Measurements from ENCODE around the gene TICAM1. TPM values are rescaled to one million over a fixed set of nuclear protein-coding genes. Genes with fewer than 3 reads are reported as not detected.
"Not testable (repeated sequence)": the region's sequence is repeated elsewhere in the genome, so short reads cannot be mapped to it uniquely, and the experiment has no call there.

TICAM1 gene
- total and polyA plus RNA-seq, 2 experiments from 2014 or later: 0.32 to 0.38 TPM

DNA sequence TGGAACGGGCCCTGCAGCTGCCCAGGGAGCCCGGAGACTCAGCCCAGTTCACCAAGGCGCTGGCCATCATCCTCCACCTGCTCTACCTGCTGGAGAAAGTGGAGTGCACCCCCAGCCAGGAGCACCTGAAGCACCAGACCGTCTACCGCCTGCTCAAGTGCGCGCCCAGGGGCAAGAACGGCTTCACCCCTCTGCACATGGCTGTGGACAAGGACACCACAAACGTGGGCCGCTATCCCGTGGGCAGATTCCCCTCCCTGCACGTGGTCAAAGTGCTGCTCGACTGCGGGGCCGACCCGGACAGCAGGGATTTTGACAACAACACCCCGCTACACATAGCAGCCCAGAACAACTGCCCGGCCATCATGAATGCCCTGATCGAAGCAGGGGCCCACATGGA is 38.2 kb downstream of the TICAM1 start:
- not testable (repeated sequence) for DNase-seq (ENCODE audit: low spot score); H3F3A ChIP-seq (replicated peaks; ENCODE audit: low read depth); H3K9me2 ChIP-seq (ENCODE audit: insufficient read depth); H2AFZ ChIP-seq; H3K36me3 ChIP-seq (ENCODE audit: insufficient read depth); H3K27ac Mint-ChIP-seq; H3K4me1 Mint-ChIP-seq; ATAC-seq; H3K27ac ChIP-seq (ENCODE audit: low read depth); H3K4me3 ChIP-seq; H4K20me1 ChIP-seq (replicated peaks; ENCODE audit: insufficient read depth); H3K4me1 ChIP-seq (ENCODE audit: insufficient read depth); H3K27me3 ChIP-seq (ENCODE audit: insufficient read depth); H3K9me3 Mint-ChIP-seq
- H3K4me3 Mint-ChIP-seq: peak overlapping the region; percentile 85
- peaks cover 16% of the 10 kb centered on the region for H3K27me3 Mint-ChIP-seq (ENCODE audit: insufficient read depth, low read depth, poor library complexity)
- Histone ChIP-seq H3K4me2 (peak overlapping the region; percentile 88; the same call in 1 of the 2 replicates), H3K79me2 (replicated peaks; ENCODE audit: insufficient read depth) (peaks cover 35% of the 10 kb centered on the region)
- H3K36me3 Mint-ChIP-seq (ENCODE audit: low read depth): peaks cover 57% of the 10 kb centered on the region

DNA sequence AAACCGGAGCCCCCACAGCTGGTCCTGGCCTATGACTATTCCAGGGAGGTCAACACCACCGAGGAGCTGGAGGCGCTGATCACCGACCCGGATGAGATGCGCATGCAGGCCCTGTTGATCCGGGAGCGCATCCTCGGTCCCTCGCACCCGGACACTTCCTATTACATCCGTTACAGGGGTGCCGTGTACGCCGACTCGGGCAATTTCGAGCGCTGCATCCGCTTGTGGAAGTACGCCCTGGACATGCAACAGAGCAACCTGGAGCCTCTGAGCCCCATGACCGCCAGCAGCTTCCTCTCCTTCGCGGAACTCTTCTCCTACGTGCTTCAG is 38.7 kb downstream of the TICAM1 start:
- H3K27ac Mint-ChIP-seq; H3K9me3 Mint-ChIP-seq; ATAC-seq; H3K4me1 Mint-ChIP-seq; H3K9me2 ChIP-seq (ENCODE audit: insufficient read depth); H3K27ac ChIP-seq (ENCODE audit: low read depth); H3K27me3 ChIP-seq (ENCODE audit: insufficient read depth); H3K36me3 ChIP-seq (ENCODE audit: insufficient read depth); H4K20me1 ChIP-seq (replicated peaks; ENCODE audit: insufficient read depth); DNase-seq (ENCODE audit: low spot score); H3F3A ChIP-seq (replicated peaks; ENCODE audit: low read depth); H2AFZ ChIP-seq; H3K4me1 ChIP-seq (ENCODE audit: insufficient read depth): not testable (repeated sequence)
- H3K79me2 ChIP-seq (replicated peaks; ENCODE audit: insufficient read depth): peaks cover 35% of the 10 kb centered on the region
- Mint-ChIP-seq H3K36me3 (ENCODE audit: low read depth) (peaks cover 54% of the 10 kb centered on the region), H3K27me3 (ENCODE audit: insufficient read depth, low read depth, poor library complexity) (peaks cover 13% of the 10 kb centered on the region), H3K4me3 (peak overlapping the region; percentile 85)
- H3K4me2 ChIP-seq: peak overlapping the region; percentile 88
- H3K4me3 ChIP-seq: peak overlapping the region; percentile 67

DNA sequence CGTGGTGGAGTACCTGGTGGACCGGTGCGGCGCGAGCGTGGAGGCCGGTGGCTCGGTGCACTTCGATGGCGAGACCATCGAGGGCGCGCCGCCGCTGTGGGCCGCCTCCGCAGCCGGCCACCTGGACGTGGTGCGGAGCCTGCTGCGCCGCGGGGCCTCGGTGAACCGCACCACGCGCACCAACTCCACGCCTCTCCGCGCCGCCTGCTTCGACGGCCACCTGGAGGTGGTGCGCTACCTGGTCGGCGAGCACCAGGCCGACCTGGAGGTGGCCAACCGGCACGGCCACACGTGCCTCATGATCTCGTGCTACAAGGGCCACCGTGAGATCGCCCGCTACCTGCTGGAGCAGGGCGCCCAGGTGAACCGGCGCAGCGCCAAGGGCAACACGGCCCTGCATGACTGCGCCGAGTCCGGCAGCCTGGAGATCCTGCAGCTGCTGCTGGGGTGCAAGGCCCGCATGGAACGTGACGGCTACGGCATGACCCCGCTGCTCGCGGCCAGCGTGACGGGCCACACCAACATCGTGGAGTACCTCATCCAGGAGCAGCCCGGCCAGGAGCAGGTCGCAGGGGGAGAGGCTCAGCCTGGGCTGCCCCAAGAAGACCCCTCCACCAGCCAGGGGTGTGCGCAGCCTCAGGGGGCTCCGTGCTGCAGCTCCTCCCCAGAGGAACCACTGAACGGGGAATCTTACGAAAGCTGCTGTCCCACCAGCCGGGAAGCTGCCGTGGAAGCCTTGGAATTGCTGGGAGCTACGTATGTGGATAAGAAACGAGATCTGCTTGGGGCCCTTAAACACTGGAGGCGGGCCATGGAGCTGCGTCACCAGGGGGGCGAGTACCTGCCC is 39.3 kb downstream of the TICAM1 start:
- H3K4me3 Mint-ChIP-seq: peak overlapping the region; percentile 85
- ATAC-seq: peak; percentile 1; the same call in 1 of the 3 replicates
- not testable (repeated sequence) for DNase-seq (ENCODE audit: low spot score); H3K4me1 Mint-ChIP-seq; H2AFZ ChIP-seq; H3K9me2 ChIP-seq (ENCODE audit: insufficient read depth); H3K4me1 ChIP-seq (ENCODE audit: insufficient read depth); H3K36me3 ChIP-seq (ENCODE audit: insufficient read depth); H4K20me1 ChIP-seq (replicated peaks; ENCODE audit: insufficient read depth); H3K27me3 ChIP-seq (ENCODE audit: insufficient read depth); H3K9me3 Mint-ChIP-seq; H3K27ac ChIP-seq (ENCODE audit: low read depth); H3F3A ChIP-seq (replicated peaks; ENCODE audit: low read depth)
- peaks cover 49% of the 10 kb centered on the region for H3K36me3 Mint-ChIP-seq (ENCODE audit: low read depth)
- peaks cover 13% of the 10 kb centered on the region for H3K27me3 Mint-ChIP-seq (ENCODE audit: insufficient read depth, low read depth, poor library complexity)
- peak overlapping the region; percentile 67 for H3K4me3 ChIP-seq
- peak overlapping the region; percentile 88 for H3K4me2 ChIP-seq
- peak overlapping the region; percentile 81; the same call in 1 of the 2 replicates for H3K27ac Mint-ChIP-seq
- H3K79me2 ChIP-seq (replicated peaks; ENCODE audit: insufficient read depth): peaks cover 35% of the 10 kb centered on the region

DNA sequence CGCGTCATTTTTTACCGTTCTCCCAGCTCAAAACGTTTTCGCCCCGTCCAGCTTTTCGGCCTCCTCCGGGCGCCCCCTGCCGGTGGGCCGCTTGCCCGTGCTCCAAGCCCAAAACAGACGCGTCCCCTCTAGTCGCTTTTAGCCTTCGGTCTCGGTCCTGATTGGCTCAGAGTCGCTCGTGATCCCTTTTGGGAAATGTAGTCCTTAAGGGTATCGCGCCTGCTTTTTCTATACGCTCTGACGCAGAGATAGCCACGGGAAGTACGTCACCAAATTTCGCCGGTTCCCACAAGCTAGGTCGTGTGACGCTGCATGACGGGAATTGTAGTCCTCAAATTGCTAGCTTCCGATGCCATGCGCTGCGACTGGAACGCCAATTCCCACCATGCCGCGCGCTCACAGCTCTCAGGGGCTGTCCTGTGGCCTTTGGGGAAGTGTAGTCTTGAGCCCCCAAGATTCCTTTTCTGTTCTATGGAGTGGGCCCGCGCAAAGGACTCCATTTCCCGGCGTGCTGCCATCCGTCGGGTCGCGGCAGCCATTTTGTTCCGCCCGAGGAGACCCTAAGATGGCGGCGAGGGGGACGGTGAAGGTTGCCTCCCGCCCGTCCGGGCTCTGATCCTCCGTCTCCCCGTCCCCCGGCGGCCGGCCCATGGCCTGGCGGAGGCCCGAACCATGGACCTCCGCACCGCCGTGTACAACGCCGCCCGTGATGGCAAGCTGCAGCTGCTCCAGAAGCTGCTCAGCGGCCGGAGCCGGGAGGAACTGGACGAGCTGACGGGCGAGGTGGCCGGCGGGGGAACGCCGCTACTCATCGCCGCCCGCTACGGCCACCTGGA is 40.1 kb downstream of the TICAM1 start, which contains the start of gene FEM1A:
TSS of gene FEM1A (plus strand) at position 552 of the 836 bp plus-strand sequence. CDS start at position 673, 121 bp downstream.
- peaks cover 3% of the 10 kb centered on the region; the same call in 1 of the 2 replicates for H3K4me1 ChIP-seq (ENCODE audit: insufficient read depth)
- H3K27ac Mint-ChIP-seq: peak within 1 kb of the TSS; percentile 92
- H3K36me3 Mint-ChIP-seq (ENCODE audit: low read depth): peaks cover 42% of the 10 kb centered on the region
- TF ChIP-seq EZH2 (IDR thresholded peaks at IDR 0.05; ENCODE audit: low read depth, unreplicated experiment): no peak
- TF ChIP-seq, protein P1, sequence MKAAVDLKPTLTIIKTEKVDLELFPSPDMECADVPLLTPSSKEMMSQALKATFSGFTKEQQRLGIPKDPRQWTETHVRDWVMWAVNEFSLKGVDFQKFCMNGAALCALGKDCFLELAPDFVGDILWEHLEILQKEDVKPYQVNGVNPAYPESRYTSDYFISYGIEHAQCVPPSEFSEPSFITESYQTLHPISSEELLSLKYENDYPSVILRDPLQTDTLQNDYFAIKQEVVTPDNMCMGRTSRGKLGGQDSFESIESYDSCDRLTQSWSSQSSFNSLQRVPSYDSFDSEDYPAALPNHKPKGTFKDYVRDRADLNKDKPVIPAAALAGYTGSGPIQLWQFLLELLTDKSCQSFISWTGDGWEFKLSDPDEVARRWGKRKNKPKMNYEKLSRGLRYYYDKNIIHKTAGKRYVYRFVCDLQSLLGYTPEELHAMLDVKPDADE (IDR thresholded peaks at IDR 0.05): peak; percentile 100
- TF ChIP-seq, protein P2, sequence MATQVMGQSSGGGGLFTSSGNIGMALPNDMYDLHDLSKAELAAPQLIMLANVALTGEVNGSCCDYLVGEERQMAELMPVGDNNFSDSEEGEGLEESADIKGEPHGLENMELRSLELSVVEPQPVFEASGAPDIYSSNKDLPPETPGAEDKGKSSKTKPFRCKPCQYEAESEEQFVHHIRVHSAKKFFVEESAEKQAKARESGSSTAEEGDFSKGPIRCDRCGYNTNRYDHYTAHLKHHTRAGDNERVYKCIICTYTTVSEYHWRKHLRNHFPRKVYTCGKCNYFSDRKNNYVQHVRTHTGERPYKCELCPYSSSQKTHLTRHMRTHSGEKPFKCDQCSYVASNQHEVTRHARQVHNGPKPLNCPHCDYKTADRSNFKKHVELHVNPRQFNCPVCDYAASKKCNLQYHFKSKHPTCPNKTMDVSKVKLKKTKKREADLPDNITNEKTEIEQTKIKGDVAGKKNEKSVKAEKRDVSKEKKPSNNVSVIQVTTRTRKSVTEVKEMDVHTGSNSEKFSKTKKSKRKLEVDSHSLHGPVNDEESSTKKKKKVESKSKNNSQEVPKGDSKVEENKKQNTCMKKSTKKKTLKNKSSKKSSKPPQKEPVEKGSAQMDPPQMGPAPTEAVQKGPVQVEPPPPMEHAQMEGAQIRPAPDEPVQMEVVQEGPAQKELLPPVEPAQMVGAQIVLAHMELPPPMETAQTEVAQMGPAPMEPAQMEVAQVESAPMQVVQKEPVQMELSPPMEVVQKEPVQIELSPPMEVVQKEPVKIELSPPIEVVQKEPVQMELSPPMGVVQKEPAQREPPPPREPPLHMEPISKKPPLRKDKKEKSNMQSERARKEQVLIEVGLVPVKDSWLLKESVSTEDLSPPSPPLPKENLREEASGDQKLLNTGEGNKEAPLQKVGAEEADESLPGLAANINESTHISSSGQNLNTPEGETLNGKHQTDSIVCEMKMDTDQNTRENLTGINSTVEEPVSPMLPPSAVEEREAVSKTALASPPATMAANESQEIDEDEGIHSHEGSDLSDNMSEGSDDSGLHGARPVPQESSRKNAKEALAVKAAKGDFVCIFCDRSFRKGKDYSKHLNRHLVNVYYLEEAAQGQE (IDR thresholded peaks at IDR 0.05; ENCODE audit: unreplicated experiment): no peak
- TF ChIP-seq STAT1 (IDR thresholded peaks at IDR 0.05; ENCODE audit: unreplicated experiment): no peak
- TF ChIP-seq ZNF331 (CRISPR knock-in tag; IDR thresholded peaks at IDR 0.05; ENCODE audit: low read depth): no peak; the same call in 1 of the 2 replicates
- no peak for TF ChIP-seq NANOG (IDR thresholded peaks at IDR 0.05; ENCODE audit: borderline replicate concordance)
- TF ChIP-seq ZNF114 (CRISPR knock-in tag; IDR thresholded peaks at IDR 0.05): peak; percentile 97; the same call in 1 of the 2 replicates

More for the DNA sequence above, 40.1 kb downstream of the TICAM1 start, which contains the start of gene FEM1A:
- H3K79me2 ChIP-seq (replicated peaks; ENCODE audit: insufficient read depth): peaks cover 35% of the 10 kb centered on the region
- H3K27ac ChIP-seq (ENCODE audit: low read depth): no peak within 1 kb of the TSS
- H3F3A ChIP-seq (replicated peaks; ENCODE audit: low read depth): no peaks in the 10 kb centered on the region
- H3K27me3 Mint-ChIP-seq (ENCODE audit: insufficient read depth, low read depth, poor library complexity): peaks cover 13% of the 10 kb centered on the region
- peaks cover 7% of the 10 kb centered on the region; the same call in 2 of the 3 replicates for H3K4me1 Mint-ChIP-seq
- H4K20me1 ChIP-seq (replicated peaks; ENCODE audit: insufficient read depth): no peaks in the 10 kb centered on the region
- peak within 1 kb of the TSS; percentile 88 for H3K4me2 ChIP-seq
- H3K27me3 ChIP-seq (ENCODE audit: insufficient read depth): no peaks in the 10 kb centered on the region
- peak within 1 kb of the TSS; percentile 85 for H3K4me3 Mint-ChIP-seq
- no peak within 1 kb of the TSS for H2AFZ ChIP-seq
- ATAC-seq (peak; percentile 98), DNase-seq (ENCODE audit: low spot score) (peak; percentile 100)
- no peaks in the 10 kb centered on the region for H3K9me2 ChIP-seq (ENCODE audit: insufficient read depth)
- no peaks in the 10 kb centered on the region for H3K9me3 Mint-ChIP-seq
- H3K4me3 ChIP-seq: peak within 1 kb of the TSS; percentile 67
- H3K36me3 ChIP-seq (ENCODE audit: insufficient read depth): no peaks in the 10 kb centered on the region

All from GM23338 (cell line).